Measurements from ENCODE around the gene SNN.

The SNN gene

DNA sequence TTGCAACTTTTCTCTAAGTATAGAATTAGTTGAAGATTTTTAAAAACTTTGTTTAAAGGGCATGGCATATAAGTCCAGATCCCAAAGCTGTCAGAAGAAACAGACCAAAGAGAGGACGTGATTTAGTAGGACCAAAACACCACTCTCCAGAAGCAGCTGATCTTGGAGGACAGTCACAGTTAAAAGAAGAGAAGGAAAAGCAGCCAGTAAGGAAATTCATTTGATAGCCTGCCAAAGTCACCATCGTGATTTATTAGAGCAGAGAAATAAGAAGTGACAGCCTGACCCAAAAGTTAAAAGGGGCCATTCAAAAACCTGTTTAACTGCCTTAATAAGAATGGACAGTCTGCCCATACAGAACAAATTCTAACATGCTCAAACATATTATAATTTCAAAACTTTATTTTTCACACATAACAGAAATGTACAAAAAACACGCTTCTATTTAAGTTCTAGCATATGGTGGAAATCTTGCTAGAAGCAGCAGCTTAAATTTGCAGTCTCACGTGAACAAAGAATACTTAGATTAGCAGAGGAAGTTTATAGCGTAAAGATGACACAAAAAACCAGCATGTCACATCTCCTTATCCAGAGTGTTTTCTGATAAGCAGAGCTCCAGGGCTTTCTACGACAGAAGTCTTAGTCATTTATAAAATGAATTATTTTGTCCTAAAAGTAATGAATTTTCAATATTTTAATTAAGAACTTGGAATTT is 37.2 kb downstream of the SNN start:
- no peak for FAIRE-seq

- FAIRE-seq, result no peak
These were observed 38.0 kb downstream of the SNN start for GRCh38 chr16:11706180-11706742.

GRCh38 chr16:11707679-11708197 is 39.5 kb downstream of the SNN start:
- FAIRE-seq, result no peak

DNA sequence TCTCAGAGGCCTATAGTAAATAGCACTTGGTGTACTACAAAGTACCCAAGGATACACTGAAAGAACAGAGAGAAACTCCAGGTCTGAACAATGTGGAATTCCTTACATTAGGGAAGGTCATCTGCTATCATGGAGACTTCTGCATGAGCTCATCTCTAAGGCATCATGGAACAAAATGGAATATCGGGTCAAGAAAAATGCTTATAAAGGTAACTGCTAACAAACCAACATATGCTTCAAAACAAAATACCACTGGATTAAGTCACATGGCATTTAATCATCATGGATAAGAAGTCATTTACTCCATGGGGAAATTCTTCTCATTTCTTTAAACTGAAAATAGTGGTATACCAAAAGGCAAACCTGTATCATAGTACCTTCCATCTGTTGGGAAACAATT is 40.2 kb downstream of the SNN start:
- no peak for FAIRE-seq

- no peak for FAIRE-seq
These were observed 43.4 kb downstream of the SNN start for GRCh38 chr16:11711662-11712061.

DNA sequence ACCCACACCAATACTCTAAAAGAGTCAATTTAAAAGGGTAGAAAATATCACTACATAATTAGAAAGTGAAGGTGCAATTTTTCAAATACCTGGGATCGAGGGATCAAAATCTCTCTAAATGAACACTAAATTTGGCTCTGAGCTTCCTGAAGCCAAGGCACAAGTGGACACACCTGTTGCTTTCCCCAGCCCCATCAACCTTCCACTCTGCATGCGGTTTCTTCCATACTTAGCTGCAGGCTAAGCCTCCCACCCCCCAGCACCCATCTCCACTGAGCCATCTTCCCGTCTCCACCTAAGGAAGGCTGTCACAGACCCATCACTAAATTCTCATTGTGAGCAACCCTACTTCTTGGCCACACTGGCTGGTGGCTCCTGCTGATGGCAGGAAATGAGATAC is 43.9 kb downstream of the SNN start:
- no peak for FAIRE-seq

DNA sequence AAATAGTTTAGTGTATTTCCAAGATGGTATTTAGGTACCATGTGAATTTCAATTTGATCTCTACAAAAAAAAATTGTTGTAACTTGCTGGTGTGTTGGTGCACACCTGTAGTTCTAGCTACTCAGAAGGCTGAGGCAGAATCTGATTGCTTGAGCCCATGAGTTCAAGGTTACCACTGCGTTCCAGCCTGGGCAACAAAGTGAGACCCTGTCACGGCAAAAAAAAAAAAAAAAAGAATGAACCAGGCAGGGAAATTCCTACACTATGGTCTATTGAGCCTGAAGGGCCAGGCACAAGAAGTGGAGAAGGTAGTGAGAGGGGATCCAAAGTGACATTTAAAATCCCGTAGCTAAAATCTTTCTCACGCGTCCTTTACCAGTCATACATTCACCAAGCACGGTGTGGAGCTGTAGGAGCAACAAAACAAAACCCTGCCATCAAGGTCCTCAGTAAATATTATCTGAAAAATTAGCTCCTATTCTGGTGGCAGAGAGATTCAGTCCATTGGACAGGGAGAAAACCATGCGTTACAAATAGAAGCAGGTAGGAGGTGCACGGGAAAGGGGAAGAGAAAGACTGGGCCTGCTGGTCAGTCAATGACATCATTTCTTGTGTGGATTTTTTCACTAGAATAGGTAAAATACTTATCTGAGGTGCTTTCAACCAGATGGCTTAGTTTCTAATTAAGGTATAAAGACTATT is 47.1 kb downstream of the SNN start:
- FAIRE-seq, result no peak

GRCh38 chr16:11716336-11716735 is 48.1 kb downstream of the SNN start:
- no peak for FAIRE-seq

- no peak for FAIRE-seq
These were observed 49.6 kb downstream of the SNN start for GRCh38 chr16:11717811-11718210.

DNA sequence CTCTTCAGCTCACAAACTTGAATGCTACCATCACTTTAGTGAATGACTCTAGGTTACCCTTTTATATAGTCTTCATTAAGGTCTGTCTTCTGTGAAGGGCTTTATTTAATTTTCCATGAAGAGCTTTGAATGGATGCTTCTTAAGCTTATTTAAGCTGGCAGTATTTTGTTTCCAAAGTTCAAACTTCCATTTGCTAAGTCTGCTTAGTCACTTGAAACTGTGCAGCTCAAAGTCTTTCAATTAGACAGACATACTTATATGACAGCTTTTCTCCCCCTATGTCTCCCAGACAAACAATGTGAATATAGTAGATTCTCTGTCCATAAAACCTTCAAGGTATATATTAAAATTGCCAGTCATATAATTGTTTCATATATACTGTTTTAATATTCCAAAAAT is 50.9 kb downstream of the SNN start:
- FAIRE-seq, result no peak

- FAIRE-seq, result no peak
These were observed 51.5 kb downstream of the SNN start for GRCh38 chr16:11719762-11720161.

- no peak for FAIRE-seq
These were observed 53.7 kb downstream of the SNN start for GRCh38 chr16:11721781-11722467.

DNA sequence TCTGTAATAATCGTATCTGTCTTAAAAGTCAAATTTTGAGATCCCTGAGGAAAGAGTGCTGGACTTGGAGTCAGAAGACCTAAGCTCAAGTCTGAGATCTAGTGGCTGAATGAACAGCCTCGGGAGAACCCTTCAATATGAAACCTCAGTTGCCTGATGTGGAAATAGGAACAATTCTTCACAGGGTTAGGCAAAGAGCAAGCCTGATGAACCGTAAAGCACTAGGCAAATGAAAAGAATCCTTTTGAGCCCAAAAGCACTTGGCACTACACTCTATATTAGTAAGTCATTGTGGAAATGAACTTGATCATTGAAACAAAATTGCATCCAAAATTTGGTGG is 54.2 kb downstream of the SNN start:
- no peak for FAIRE-seq

DNA sequence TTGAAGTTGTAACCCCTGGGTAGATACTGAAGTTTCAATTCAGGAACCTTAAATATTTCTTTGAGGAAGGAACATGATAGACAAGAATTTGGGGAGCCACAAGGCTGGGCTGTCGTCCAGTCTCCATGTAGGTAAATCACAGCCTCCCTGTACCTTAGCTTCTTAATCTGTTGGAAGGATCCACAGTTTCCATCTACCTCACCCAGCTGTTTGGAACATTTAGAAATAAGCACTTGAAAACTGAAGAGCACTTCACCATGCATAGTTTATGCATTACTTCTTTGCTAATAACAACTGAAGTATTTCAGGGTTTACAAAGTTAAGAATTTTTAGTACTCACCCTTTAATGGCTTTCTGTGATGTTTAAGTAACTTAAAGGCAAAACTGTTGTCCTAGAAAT is 57.2 kb downstream of the SNN start:
- no peak for FAIRE-seq

DNA sequence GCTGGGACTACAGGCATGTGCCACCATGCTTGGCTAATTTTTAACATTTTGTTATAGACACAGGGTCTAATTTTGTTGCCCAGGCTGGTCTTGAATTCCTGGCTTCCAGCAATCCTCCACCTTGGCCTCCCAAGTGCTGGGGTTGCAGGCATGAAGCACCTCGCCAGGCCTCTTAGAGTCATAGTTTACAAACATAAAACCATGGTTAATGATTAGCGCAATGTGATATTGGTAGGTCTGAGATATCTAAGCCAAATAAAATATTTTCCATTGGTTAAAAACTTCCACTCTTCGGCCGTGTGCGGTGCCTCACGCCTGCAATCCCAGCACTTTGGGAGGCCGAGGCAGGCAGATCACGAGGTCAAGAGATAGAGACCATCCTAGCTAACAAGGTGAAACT is 57.8 kb downstream of the SNN start:
- no peak for FAIRE-seq

DNA sequence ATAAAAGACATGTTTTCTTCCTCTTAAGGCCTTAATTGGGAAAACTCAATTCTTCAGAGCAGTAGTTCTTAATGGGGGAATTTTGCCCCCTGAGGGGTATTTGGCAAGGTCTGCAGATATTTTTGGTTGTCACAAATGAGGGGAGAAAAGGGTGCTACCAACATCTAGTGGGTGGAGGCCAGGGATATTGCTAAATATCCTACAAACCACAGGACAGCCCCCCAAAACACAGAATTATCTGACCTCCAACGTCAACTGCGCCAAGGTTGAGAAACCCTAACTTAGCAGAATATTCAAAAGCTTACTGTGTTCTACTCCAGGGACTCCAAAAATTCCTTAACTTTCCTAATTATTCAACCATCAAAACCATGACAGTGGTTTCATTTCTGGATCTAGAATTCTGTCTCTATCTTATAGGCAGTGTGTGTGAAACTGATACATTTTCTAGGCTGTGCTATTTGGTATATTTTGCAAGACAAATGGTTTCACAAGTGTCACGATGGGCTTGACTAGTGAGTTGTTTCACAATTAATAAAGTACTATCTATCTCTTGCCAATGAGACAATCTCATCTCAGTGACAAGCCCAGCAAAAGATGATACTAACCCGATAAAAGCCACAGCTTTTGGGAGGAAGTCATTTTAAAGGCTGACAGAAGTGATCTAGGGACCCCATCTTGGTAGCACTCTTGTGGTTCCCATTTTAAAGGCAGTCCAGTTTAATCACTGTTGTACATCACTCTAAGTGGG is 59.7 kb downstream of the SNN start:
- no peak for FAIRE-seq
